Dedifferentiated amniotic fluid mesenchymal stem cell (primary cell): Measurements from ENCODE around the gene CALML5.

Experiments used
- DNase-seq: peaks from one replicate; pipeline ENCODE4 v3.0.0-alpha.2; 2016; ENCODE audit errors: extremely low spot score

The CALML5 gene

GRCh38 chr10:5533098-5533731, 33.8 kb upstream of the CALML5 start:
- DNase-seq = no peak

- DNase-seq = no peak
Observed at GRCh38 chr10:5532618-5533097, 33.3 kb upstream of the CALML5 start.

GRCh38 chr10:5532307-5532605, 32.9 kb upstream of the CALML5 start:
- no peak for DNase-seq

- no peak for DNase-seq
Observed at GRCh38 chr10:5531558-5532306, 32.4 kb upstream of the CALML5 start.

- DNase-seq = no peak
Observed at GRCh38 chr10:5530846-5531557, 31.6 kb upstream of the CALML5 start.

GRCh38 chr10:5530412-5530806, 31.0 kb upstream of the CALML5 start:
- no peak for DNase-seq

- DNase-seq = no peak
Observed at GRCh38 chr10:5529702-5530411, 30.5 kb upstream of the CALML5 start.

GRCh38 chr10:5528989-5529701, 29.8 kb upstream of the CALML5 start:
- no peak for DNase-seq

GRCh38 chr10:5527332-5528200, 28.2 kb upstream of the CALML5 start:
- no peak for DNase-seq

GRCh38 chr10:5526691-5527331, 27.4 kb upstream of the CALML5 start:
- DNase-seq = no peak

GRCh38 chr10:5525561-5526341, 26.4 kb upstream of the CALML5 start:
- DNase-seq = no peak

GRCh38 chr10:5524641-5525560, 25.5 kb upstream of the CALML5 start, which contains the start of gene CALML3:
CALML3 (plus strand) TSS chr10:5524961; CDS start chr10:5525086, 125 bp downstream.
- DNase-seq = no peak

GRCh38 chr10:5523796-5524574, 24.6 kb upstream of the CALML5 start:
- DNase-seq = no peak

- DNase-seq = no peak
Observed at GRCh38 chr10:5522913-5523560, 23.7 kb upstream of the CALML5 start.

- DNase-seq = no peak
Observed at GRCh38 chr10:5519054-5519453, 19.7 kb upstream of the CALML5 start.

- no peak for DNase-seq
Observed at GRCh38 chr10:5518143-5518542, 18.8 kb upstream of the CALML5 start.

GRCh38 chr10:5517546-5517945, 18.2 kb upstream of the CALML5 start:
- DNase-seq = no peak
